ENCODE measurements around the gene RFLNA.

The RFLNA gene

DNA sequence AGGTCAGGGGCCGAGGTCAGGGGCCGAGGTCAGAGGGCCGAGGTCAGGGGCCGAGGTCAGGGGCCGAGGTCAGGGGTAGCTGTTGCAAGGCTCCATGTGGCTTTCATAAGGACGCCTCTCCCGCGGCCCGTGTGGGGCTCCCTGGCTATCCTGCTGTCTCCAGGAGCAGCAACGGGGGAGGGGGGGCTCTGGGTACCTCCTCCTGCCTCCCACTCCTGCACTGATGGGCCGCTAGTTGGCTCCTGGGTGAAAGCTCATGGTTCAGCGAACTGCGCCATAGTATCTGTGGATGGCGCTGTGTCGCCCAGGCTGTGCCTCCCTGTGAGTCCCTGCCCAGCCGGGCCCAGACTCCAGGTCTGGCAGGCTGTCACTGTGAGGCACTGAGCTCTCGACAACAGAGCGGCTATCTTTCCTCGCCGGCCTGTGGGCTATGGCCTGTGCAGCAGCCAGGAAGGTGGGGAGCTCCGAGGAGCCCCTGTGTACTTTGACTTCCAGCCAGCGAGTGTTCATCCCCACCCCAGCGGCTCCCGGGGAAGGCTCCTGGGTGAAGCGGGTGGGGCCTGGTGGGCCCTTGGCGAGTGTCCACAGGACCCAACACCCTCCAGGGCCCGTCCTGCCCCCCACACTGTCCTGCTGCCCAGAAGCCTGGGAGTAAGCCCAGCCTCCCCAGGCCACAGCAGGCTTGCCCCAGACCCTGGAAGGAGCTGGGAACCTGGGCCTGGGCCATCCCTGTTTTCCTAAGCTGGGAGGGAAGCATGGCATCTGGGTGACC, 8.1 kb downstream of the RFLNA start:
- in situ Hi-C loops (cut with HindIII; ENCODE audit: low sequenced_read_pairs), result no loop called here

DNA sequence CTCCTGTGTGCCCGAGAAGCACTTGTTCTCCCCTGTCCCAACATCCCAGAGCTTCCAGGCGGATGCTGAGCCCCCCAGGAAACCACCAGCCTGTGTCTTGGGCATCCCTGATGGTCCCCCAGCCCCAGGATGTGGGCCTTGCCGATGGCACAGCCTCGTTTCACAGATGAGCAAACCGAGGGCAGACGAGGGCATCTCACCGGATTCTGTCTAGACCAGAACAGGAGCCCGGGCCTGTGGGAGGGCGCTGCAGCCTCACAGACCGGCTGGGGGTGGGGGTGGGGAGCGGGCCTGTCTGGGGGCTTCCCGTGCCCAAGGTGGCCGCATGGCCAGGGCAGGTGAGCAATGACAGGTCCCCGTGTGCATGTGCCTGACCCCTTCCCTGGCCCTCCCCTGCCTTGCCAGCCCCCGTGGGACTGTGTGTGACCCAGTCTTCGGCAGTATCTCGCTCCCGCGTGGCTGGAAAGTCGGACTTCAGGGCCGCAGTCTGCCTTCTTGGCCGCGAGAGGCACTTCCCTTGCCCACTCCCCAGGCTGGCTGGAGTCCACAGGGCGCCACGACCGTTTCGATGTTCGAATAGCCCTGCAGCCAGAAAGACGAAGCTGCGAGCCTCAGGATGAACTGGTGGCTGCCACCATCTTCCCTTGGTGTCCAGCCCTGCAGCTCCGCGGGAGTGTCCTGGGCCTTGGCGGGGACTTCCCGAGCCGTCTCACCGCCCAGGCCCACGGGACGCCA, 8.9 kb downstream of the RFLNA start:
- in situ Hi-C loops (cut with HindIII; ENCODE audit: low sequenced_read_pairs), result no loop called here

DNA sequence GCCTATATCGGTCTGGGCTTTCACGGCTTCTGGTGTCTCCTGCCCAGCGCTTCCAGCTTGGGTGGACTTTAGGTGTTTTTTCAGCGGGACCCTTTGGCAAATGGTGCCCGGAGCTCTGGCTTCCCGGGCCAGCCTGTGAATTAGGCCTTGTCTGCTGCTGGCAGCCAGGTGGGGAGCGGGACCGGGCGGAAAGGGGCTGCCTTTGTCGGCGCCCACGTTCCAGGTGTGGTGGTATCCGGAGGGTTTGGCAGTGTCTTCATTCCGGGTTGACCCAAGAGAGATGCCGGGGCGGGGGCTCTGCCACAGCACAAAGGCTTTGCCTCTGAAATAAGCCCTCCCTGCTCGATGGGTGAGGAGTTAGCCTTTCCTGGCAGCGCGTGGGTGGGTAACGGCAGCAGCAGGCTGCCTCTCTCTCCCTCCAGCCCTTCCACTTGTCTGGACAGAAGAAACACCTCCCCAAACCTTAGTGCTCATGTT, 9.5 kb downstream of the RFLNA start:
- in situ Hi-C loops (cut with HindIII; ENCODE audit: low sequenced_read_pairs), result no loop called here

DNA sequence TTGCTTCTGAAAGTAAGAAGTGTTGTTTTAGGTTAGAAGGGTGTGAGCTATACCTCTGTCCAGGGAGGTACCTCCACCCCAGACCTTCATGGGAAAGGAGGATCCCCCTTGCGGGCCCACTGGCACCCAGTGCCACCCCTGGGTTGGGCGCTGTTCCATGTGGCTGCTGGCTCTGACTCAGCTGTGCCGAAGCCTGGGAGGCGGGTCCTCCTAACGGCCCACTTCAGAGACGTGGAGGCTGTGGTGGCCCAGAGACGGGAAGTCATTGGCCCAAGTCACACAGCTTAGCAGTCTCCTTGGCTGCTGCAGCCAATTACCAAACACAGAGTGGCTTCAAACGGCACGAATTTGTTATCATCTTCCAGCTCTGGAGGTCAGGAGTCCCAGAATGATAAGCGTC, 10.2 kb downstream of the RFLNA start:
- in situ Hi-C loops (cut with HindIII; ENCODE audit: low sequenced_read_pairs), result no loop called here

DNA sequence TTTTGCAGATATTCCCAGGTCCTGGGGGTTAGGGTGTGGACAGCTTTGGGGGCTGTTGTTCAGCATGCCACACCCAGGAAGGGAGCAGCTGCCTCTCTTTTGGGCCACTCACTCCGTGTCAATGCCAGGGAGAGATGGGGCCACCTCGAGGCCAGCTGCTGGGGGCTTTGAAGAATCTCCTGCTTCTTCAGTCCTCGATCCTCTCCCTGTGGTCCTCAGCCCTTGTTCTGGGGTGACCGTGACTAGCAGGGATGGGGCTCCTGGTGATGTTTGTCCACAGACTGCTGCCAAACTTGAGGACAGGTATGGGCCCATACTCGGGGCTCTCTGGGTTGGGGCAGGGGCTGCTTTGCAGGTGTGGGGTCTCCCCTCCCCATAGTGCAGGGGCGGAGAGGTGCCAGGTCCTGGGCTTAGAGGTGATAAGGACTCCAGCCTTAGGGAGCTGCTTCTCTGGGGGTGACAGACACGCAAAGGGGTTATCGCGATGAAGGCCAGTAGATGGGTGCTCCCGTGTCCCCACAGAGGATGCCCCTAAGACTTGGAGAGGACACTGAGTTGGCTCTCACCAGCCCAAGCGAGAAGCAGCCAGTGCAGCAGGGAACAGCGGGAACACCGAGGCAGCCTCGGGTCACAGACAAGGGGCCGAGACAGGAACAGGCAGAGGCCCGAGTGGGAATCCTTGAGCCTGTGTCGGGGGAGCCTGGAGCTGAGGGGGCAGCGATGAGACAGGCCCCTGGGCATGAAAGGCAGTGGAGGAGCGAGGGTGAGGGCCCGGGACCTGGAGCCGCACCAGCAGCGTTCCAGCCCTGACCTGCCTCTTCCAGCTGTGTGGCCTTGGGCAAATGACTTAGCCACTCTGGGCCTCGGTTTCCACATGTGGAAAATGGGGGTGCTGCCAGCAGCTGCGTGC, 11.1 kb downstream of the RFLNA start:
- in situ Hi-C loops (cut with HindIII; ENCODE audit: low sequenced_read_pairs), result no loop called here

DNA sequence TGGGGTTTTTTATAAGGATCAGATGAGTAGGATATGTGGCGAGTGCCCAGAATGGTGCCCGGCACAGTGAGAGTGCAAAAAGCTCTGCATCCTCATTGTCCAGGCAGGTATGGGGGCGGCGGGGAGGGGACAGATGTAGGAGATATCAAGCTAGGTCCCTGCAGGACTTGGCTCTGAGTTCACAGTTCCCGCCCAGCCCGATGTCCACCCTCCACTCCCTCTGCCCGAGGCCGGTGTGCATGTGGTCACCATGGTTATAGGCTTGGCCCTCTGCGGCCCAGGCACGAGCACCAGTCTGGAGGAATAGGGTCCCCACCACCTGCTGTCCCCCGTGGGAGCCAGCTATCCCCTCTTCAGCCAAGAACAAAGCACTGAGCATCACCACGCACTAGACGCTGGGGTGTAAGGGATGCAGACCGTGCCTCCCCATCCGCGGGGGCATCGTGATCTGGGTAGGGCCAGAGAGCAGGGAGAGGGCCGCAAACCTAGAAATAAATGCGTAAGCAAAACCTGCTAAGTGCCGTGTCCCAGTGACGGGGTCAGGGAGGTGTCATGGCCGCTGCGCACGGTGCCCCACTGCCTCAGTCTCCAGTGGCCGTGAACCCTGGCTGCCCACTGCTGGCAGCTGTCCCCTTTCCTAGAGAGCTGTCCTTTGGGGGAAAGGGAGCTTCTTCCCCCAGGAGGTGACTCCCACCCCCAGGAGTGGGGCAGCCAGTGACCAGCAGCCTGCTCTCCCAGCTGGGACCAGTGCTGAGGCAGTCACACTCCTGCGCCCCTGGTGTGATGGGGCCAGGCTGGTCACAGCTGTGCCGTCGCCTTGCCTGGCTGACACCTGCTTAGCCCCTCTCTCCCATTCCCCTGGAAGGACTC, 12.0 kb downstream of the RFLNA start:
- in situ Hi-C loops (cut with HindIII; ENCODE audit: low sequenced_read_pairs), result no loop called here

DNA sequence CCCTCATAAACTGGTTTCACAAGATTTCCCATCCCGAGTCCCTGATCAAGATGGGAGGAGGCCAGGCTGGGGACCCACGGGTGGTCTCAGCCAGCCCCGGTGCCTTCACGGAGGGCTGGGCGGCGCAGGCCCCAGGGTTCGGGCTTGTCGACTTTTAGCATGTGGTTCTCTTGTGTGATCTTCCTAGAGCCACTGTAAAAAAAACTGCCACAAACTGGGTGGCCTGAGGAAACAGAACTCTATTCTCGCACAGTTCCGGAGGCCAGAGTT, 12.6 kb downstream of the RFLNA start:
- in situ Hi-C loops (cut with HindIII; ENCODE audit: low sequenced_read_pairs), result no loop called here

DNA sequence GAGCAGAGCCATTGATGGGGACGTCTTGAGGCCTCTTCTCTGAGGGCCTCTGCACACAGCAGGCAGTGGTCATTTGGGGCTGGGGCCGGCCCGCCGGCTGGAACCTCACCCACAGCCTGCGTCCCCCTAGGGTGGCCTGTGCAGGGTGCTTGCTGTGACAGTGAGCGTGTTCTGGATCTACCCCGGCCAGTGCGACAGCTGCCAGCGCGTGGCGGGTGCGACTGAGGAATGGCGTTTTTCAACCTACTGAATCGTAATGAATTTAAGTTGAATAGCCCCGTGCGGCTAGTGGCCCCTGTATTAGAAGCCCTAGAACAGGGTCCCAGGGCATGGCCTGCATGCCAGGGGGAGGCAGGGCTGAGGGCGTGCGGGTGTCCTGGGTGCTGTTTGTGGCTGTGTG, 13.8 kb downstream of the RFLNA start:
- in situ Hi-C loops (cut with HindIII; ENCODE audit: low sequenced_read_pairs), result no loop called here

DNA sequence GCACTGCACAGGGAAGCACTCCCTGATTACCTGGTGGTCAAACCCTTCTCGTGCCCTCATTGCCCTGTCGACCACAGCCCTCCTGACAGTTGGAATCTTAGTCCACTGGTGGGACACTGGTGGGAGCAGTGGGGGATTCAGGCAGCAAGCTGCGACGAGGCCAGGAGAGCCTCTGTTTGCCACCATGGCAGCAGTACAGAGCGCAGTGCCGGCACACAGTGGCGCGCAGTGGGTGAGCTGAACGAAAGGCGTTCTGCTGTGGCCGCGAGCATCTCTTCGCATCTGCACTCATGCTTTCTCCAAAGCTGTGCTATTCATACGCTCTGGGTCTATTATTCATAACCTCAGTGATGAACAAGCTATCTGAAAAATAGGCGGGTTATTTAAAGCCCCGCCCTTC, 14.3 kb downstream of the RFLNA start:
- in situ Hi-C loops (cut with HindIII; ENCODE audit: low sequenced_read_pairs), result no loop called here

DNA sequence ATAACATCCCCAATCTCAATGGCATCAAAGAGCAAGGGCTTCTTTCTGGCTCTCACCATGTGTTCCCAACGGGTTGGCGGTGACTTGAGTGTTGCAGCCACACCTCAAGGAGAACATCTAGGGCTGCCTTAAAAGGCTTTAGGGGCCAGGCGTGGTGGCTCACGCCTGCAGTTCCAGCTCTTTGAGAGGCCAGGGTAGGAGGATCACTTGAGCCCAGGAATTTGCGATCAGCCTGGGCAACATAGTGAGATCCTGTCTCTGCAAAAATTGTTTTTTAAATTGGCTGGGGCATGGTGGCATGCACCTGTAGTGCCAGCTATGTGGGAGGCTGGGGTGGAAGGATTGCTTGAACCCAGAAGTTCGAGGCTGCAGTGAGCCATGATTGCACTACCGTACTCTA, 14.9 kb downstream of the RFLNA start:
- in situ Hi-C loops (cut with HindIII; ENCODE audit: low sequenced_read_pairs), result no loop called here

DNA sequence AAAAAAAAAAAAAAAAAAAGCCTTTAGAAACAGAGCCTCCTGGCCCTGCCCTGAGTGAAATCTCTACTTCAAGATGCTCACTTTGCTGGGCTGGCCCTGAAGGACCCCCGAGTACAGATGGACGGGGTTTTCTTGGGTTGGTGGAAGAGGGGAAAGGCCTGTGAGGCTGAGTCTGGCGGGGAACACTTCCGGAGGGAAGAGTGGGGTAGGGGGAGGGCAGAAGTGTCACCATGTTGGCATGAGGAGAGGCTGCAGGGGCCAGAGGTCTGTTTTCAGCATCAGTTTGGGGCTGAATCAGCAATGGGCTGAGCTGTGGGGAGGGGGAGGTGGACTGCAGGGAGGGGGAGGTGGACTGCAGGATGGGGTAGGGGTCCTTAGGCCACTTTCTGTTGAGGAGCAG, 15.3 kb downstream of the RFLNA start:
- in situ Hi-C loops (cut with HindIII; ENCODE audit: low sequenced_read_pairs), result no loop called here

DNA sequence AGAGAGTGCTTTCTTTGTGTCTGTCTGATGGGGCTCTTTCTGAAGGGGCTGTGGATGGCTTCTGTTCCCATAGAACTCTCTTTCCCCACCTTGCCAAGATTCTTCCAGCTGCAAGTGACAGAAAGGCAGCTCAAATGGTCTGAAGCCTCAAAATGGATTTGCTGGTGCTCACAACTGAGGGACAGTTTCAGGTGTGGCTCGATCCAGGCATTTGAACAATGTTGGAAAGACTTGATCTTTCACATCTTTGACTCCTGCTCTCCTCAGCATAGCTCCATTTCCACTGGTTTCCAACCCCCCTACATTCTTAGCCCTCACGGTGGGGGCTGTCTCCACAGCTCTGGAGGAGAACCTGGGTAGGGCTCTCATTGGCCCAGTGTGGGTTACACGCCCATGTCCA, 15.9 kb downstream of the RFLNA start:
- in situ Hi-C loops (cut with HindIII; ENCODE audit: low sequenced_read_pairs), result no loop called here

DNA sequence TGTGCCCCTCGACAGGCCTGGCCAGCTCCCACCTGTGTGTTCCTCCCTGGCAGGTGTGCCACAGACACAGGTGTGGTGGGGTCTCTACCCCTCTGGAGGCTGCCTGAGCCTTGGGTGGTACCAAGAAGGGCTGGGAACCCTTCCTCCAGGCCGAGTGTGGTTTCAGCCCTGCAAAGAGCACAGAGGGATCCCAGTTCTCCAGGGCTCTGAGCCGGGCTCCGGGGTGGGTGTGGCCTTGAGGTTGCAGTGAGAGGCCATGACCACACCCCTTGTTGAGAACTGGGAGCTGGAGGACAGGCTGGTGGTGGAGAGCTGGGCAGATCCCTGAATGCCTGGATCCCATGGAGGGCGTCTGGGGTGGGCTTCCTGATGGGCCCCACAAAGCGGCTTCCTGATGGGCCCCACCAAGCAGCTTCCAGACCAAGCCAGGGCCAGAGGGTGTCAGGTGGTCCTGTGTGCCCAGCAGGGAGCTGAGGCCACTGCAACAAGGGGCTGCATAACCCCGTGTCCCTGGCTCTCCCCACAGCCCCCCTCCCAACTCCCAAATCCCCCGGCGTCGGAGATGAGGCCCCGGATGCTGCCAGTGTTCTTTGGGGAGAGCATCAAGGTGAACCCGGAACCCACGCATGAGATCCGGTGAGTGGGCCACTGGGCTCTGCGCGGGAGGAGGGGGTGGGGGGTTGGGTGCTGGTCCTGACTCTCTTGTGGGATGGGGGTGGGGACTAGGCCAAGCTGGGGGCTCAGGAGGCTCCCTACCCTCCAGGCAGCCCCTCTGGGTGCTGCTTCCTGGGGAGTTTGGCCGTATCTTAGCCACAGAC, 16.6 kb downstream of the RFLNA start:
- in situ Hi-C loops (cut with HindIII; ENCODE audit: low sequenced_read_pairs), result no loop called here

DNA sequence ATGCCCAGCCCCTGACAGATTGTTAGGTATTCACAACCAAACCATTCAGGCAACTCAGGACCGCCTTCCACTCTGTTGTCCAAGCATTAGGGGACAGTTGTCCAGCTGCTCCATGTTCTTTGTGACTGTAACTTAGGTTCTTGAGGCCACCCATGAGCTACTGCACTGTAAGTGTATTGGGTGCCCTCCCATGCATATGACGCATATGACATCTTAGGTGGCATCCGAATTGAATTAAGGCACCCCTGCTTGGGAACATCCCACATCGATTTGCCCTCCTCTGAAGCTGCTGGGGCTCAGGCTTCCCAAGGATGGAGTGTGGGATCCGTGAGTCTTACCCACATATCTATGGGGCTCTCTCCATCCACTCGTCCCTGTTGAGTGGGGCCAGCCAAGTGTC, 17.7 kb downstream of the RFLNA start:
- in situ Hi-C loops (cut with HindIII; ENCODE audit: low sequenced_read_pairs), result no loop called here

DNA sequence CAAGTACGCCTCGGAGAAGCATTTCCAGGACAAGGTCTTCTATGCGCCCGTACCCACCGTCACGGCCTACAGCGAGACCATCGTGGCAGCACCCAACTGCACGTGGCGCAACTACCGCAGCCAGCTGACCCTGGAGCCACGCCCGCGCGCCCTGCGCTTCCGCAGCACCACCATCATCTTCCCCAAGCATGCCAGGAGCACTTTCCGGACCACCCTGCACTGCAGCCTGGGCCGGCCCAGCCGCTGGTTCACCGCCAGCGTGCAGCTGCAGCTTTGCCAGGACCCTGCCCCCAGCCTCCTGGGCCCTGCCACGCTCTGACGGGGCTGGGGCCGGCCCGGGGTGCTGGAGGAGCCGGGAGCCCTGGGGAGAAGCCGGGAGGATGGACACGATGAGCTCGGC, 19.3 kb downstream of the RFLNA start:
- in situ Hi-C loops (cut with HindIII; ENCODE audit: low sequenced_read_pairs), result no loop called here

DNA sequence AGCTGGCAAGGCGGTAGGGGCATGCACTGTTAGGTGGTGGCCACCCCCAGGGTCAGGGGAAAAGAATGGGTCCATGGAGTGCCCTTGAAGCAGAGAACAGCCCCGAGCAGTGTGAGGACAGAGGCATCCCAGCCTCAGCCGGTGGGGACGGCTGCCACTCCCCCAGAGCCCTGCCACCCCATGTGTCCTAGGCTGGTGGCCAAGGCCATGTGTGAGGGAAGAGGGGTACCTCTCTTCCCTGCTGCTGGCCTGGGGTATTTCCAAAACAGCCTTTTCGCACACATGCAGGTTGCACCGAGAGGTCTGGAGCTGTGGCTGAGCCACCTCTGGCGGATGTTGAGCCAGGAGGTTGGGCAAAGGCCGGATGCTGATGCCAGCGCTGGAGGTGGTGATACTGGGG, 19.9 kb downstream of the RFLNA start:
- in situ Hi-C loops (cut with HindIII; ENCODE audit: low sequenced_read_pairs), result no loop called here

DNA sequence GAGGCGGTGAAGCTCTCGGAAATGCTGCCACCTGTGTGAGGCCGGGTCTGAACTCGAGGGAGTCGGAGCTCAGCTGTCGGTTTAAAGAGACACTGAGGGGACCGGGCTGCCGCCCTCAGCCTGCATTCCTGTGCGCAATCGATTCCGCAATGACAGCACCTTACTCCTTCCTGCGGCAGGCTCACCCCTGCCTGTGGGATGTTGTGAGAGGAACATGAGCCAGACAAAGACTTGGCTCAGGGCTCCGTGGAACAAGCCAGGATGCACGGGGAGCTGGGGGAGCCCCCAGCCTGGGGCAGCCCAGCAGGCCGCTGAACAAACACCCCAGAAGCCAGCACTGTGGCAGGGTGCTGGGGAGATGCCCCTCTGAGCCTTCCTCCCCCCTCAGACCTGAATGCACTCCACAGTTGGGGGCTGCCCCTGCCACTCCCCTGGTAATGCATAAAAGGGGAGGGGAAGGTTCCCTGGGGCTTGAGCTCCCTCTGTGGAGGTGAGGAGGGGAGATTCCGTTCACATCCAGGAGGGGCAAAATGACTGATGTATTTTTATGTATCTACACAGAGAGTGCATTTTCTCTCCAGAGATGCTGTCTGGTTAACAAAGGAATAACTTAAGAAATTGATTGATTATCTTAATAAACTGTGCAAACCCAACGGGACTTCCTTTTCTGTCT, 20.6 kb downstream of the RFLNA start:
- in situ Hi-C loops (cut with HindIII; ENCODE audit: low sequenced_read_pairs), result no loop called here

DNA sequence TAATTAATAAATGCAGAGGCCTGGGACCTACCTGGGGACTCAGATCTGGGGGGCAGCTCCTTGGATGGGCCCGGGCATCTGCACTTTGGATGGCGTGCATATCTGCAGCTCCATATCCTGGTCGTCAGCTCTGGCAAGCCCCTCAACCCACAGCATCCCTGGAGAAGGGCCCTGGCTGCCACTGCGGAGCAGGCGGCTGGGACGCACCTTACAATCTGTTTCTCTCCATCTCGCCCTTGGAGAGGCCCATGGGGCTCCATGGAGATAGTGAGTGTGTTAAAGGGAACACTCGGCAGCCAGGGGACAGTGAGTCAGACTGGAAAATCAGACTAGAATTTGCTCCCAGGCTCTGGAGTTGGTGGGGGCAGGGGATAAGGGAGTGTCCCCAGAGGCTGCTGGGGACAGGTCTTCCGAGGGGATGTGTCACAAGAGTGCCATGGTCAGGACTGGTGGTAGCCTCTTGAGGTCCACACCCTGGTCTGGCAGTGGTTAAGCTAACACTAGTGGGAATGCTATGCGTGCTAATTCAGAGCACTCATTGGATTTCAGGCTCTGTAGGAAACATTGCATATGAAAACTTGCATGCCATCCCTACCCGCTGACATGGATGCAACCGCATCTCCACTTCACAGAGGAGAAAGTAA, 21.5 kb downstream of the RFLNA start:
- in situ Hi-C loops (cut with HindIII; ENCODE audit: low sequenced_read_pairs), result no loop called here

DNA sequence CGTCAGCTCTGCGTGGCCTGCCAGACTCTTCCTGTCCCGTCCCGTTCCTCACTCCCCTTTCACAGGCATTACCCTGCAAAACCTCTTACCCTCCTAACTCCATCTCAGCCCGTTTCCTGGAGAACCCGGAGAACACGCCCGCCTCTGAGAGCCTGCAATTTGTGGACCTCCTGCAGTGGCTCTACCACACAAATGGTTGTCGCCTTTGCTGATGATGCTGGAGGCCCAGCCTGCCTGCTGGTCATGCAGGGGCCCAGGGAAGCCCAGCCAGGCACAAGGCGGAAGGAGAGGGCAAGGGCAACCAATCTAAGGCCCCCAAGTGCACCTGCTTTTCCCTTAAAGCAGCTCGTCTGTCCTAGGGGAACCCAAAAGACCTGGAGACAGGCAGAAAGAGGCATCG, 22.5 kb downstream of the RFLNA start:
- in situ Hi-C loops (cut with HindIII; ENCODE audit: low sequenced_read_pairs), result no loop called here

All from DLD1 (cell line).